HL-60 (cell line): ENCODE data around the gene RASD2.
A peak's percentile ranks its signal among the peaks of the same experiment; 100 is the strongest.

ENCODE experiments used
- DNase-seq, 2 experiments: peaks; one replicate each; pipeline ENCODE4 v3.0.0-alpha.2; 2010 to 2020; ENCODE audit warnings: low read depth in 1 of 2, low spot score in 1 of 2
- H3K27ac ChIP-seq: fragments of 250-450 bp; sonication (Bioruptor Pico); replicated peaks from 2 replicates; pipeline ENCODE4 v1.5.1; 2020; ENCODE audit warnings: mild to moderate bottlenecking, moderate library complexity
- H3K27me3 ChIP-seq: fragments of 250-450 bp; sonication (Bioruptor Pico); 2 replicates; pipeline ENCODE4 v1.5.1; 2021; ENCODE audit warnings: mild to moderate bottlenecking, moderate library complexity; ENCODE audit not compliant: insufficient read depth, poor library complexity, severe bottlenecking
- H3K4me3 ChIP-seq: replicated peaks from 2 replicates; pipeline ENCODE4 v1.5.1; 2011; ENCODE audit warnings: mild to moderate bottlenecking, control low read depth, low read length; ENCODE audit not compliant: insufficient read depth
- CTCF ChIP-seq: IDR thresholded peaks from one replicate; pipeline ENCODE4 v1.5.1; 2011; ENCODE audit warnings: low read length, control low read depth, inconsistent platforms; ENCODE audit not compliant: insufficient read depth
- GABPA ChIP-seq: IDR thresholded peaks from 2 replicates; pipeline ENCODE4 v1.6.1; 2012; ENCODE audit warnings: low read depth
- POLR2AphosphoS5 ChIP-seq: IDR thresholded peaks from 2 replicates; pipeline ENCODE4 v1.6.1; 2012; ENCODE audit warnings: low read depth
- REST ChIP-seq: IDR thresholded peaks from 2 replicates; pipeline ENCODE4 v1.6.1; 2012; ENCODE audit warnings: low read depth; ENCODE audit not compliant: insufficient replicate concordance
- SPI1 ChIP-seq: IDR thresholded peaks from 2 replicates; pipeline ENCODE4 v1.6.1; 2012; ENCODE audit warnings: low read depth, mild to moderate bottlenecking, borderline replicate concordance

Gene RASD2

GRCh38 chr22:35587447-35587870 lies 46.8 kb downstream of the RASD2 start:
- no peak for DNase-seq
- TF ChIP-seq GABPA (no peak), POLR2AphosphoS5 (no peak), CTCF (no peak), SPI1 (no peak), REST (no peak)
- H3K27ac ChIP-seq, result no peak overlapping the region

GRCh38 chr22:35587896-35588295 lies 47.3 kb downstream of the RASD2 start:
- DNase-seq, result no peak
- TF ChIP-seq CTCF, result no peak
- TF ChIP-seq SPI1, result no peak
- TF ChIP-seq GABPA, result no peak
- no peak for TF ChIP-seq REST
- no peak for TF ChIP-seq POLR2AphosphoS5
- Histone ChIP-seq H3K4me3 (no peak overlapping the region), H3K27me3 (no peaks in the 10 kb centered on the region), H3K27ac (no peak overlapping the region)

More at GRCh38 chr22:35587447-35587870, 46.8 kb downstream of the RASD2 start:
- Histone ChIP-seq H3K4me3 (no peak overlapping the region), H3K27me3 (no peaks in the 10 kb centered on the region)

- no peak overlapping the region for H3K27ac ChIP-seq
- DNase-seq, result peak; percentile 65 to 73
- no peak for TF ChIP-seq POLR2AphosphoS5
- no peak for TF ChIP-seq GABPA
- TF ChIP-seq CTCF, result no peak
- TF ChIP-seq SPI1, result no peak
- TF ChIP-seq REST, result no peak
Observed at GRCh38 chr22:35589071-35589755, 48.6 kb downstream of the RASD2 start.

More at GRCh38 chr22:35589071-35589755, 48.6 kb downstream of the RASD2 start:
- H3K27me3 ChIP-seq, result no peaks in the 10 kb centered on the region
- no peak overlapping the region for H3K4me3 ChIP-seq
